ENCODE results near the gene CACNA1S. TPM values are rescaled to one million over a fixed set of nuclear protein-coding genes. Genes with fewer than 3 reads are reported as not detected.
A peak's percentile ranks its signal among the peaks of the same experiment; 100 is the strongest.

The CACNA1S gene
- total and polyA plus RNA-seq, 2 of the 4 experiments (the other 2 are of a cell fraction): not detected

- Histone ChIP-seq H3K56ac (ENCODE audit: extremely low read depth, insufficient read depth, low read length) (no peak overlapping the region), H2AK9ac (replicated peaks; ENCODE audit: low read depth, low read length, poor library complexity) (no peak overlapping the region), H3K9ac (ENCODE audit: low read depth, low read length) (no peak overlapping the region), H3K18ac (ENCODE audit: low read depth, low read length) (no peak overlapping the region), H3K9me3 (ENCODE audit: control insufficient read depth, insufficient read depth, low read length) (no peaks in the 10 kb centered on the region), H2BK20ac (ENCODE audit: low read depth, low read length) (no peak overlapping the region), H2BK15ac (ENCODE audit: low read depth, low read length) (no peak overlapping the region), H3K4ac (ENCODE audit: low read depth, low read length) (no peak overlapping the region), H3K4me1 (ENCODE audit: control insufficient read depth, insufficient read depth, low read length) (no peaks in the 10 kb centered on the region), H3K27ac (ENCODE audit: insufficient read depth, low read length) (no peak overlapping the region), H2BK120ac (ENCODE audit: low read depth, low read length) (no peak overlapping the region), H3K4me2 (ENCODE audit: low read depth, low read length) (no peak overlapping the region; the same call in 1 of the 2 replicates), H3K14ac (replicated peaks; ENCODE audit: low read depth, low read length) (no peak overlapping the region), H3K4me3 (ENCODE audit: insufficient read depth, low read depth, low read length) (no peak overlapping the region), H4K20me1 (ENCODE audit: insufficient read depth, low read length) (0 out of 2 replicates have a peak, but pooled peaks cover 4% of the 10 kb centered on the region), H4K8ac (ENCODE audit: low read depth in 2 of 2, low read length in 2 of 2) (no peak overlapping the region), H2BK5ac (ENCODE audit: low read depth, low read length, poor library complexity, severe bottlenecking) (no peak overlapping the region), H3K79me1 (ENCODE audit: low read depth in 1 of 2, low read length in 2 of 2) (no peaks in the 10 kb centered on the region), H2AK5ac (ENCODE audit: low read depth, low read length) (no peak overlapping the region), H3K27me3 (ENCODE audit: control insufficient read depth, insufficient read depth, low read length) (peaks cover 58% of the 10 kb centered on the region), H4K91ac (ENCODE audit: insufficient read depth, low read depth, low read length) (no peak overlapping the region), H3K36me3 (ENCODE audit: control insufficient read depth, insufficient read depth, low read length) (no peaks in the 10 kb centered on the region), H3K9me1 (ENCODE audit: insufficient read depth, low read length) (no peaks in the 10 kb centered on the region; the same call in 1 of the 2 replicates), H4K5ac (ENCODE audit: low read depth, low read length) (no peak overlapping the region), H2AFZ (replicated peaks; ENCODE audit: low read length, poor library complexity) (no peak overlapping the region), H3K23ac (ENCODE audit: low read depth, low read length) (no peak overlapping the region)
- ATAC-seq (ENCODE audit: low read depth) (no peak), DNase-seq (peak; percentile 12)
- WGBS, 2 experiments (ENCODE audit: extremely low coverage in 2 of 2, insufficient read length in 1 of 2): 80% methylated on average over 1 of the region's 5 CpGs; no CpG with 5 or more reads in 1 of the 2 experiments
- intact Hi-C loops (cut with micrococcal nuclease) (no loop called here), dilution Hi-C loops (cut with HindIII; ENCODE audit: low sequenced_read_pairs, unreplicated experiment) (no loop called here), in situ Hi-C loops (cut with MboI; ENCODE audit: low sequenced_read_pairs) (no loop called here)
- ChIA-PET POLR2A (ENCODE audit: unreplicated experiment) (no interaction called here), CTCF (no interaction called here)
- no peak for TF ChIP-seq ELK1 (IDR thresholded peaks at IDR 0.05; ENCODE audit: borderline replicate concordance, low read depth, low read length)
- TF ChIP-seq CTCF (conservative IDR thresholded peaks at IDR 0.05; ENCODE audit: low read depth, low read length): no peak
- no peak for TF ChIP-seq BHLHE40 (IDR thresholded peaks at IDR 0.05; ENCODE audit: low read depth, low read length)
- TF ChIP-seq SMC3 (IDR thresholded peaks at IDR 0.05; ENCODE audit: low read depth, low read length): no peak
- TF ChIP-seq POLR2A (IDR thresholded peaks at IDR 0.05; ENCODE audit: low read depth, low read length): no peak
- no TSS peak for BruUV-seq (replicated peaks)
Measured at GRCh38 chr1:201015551-201016091, 96.6 kb downstream of the CACNA1S start.

Data from IMR-90 (cell line).